ENCODE results near the gene DMGDH.

The DMGDH gene

DNA sequence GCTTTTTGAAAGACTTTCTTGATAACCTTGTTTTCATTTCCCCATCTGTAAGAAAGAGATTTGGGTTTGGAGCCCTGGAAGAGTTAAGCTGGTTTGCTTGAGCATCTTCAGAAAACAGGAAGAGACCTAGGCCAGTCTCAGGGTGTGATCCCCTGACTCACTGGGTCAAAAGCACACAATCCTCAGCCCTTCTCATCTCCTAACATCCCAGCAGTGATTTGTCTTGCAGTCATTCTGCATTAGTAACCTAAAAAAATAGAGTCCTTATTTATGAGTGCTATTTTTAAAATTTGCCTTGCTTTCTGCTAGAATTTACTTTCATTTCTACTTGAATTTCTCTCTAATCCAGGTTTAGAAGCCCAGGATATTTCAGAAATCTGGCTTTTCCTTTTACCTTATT is 68.0 kb downstream of the DMGDH start:
- H3K27ac ChIP-seq (ENCODE audit: low read length), result no peak overlapping the region
- H3K9me3 ChIP-seq (ENCODE audit: insufficient read depth, low read length, severe bottlenecking), result no peaks in the 10 kb centered on the region
- H3K4me3 ChIP-seq (ENCODE audit: low read depth in 1 of 2, low read length in 2 of 2), result no peak overlapping the region
- no peak overlapping the region for H3K9ac ChIP-seq (ENCODE audit: low read depth, low read length)
- H4K20me1 ChIP-seq (ENCODE audit: insufficient read depth, low read length), result no peaks in the 10 kb centered on the region
- H3K36me3 ChIP-seq (ENCODE audit: insufficient read depth, low read length), result no peaks in the 10 kb centered on the region
- TF ChIP-seq, protein P1, sequence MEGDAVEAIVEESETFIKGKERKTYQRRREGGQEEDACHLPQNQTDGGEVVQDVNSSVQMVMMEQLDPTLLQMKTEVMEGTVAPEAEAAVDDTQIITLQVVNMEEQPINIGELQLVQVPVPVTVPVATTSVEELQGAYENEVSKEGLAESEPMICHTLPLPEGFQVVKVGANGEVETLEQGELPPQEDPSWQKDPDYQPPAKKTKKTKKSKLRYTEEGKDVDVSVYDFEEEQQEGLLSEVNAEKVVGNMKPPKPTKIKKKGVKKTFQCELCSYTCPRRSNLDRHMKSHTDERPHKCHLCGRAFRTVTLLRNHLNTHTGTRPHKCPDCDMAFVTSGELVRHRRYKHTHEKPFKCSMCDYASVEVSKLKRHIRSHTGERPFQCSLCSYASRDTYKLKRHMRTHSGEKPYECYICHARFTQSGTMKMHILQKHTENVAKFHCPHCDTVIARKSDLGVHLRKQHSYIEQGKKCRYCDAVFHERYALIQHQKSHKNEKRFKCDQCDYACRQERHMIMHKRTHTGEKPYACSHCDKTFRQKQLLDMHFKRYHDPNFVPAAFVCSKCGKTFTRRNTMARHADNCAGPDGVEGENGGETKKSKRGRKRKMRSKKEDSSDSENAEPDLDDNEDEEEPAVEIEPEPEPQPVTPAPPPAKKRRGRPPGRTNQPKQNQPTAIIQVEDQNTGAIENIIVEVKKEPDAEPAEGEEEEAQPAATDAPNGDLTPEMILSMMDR (IDR thresholded peaks at IDR 0.05; ENCODE audit: borderline replicate concordance, extremely low read depth, low read length, poor library complexity, severe bottlenecking), result no peak
- no peak for TF ChIP-seq EZH2 (IDR thresholded peaks at IDR 0.05; ENCODE audit: borderline replicate concordance, low read depth, low read length, severe bottlenecking)
- H3K27me3 ChIP-seq (ENCODE audit: insufficient read depth, low read length, poor library complexity), result no peaks in the 10 kb centered on the region
- ATAC-seq (ENCODE audit: insufficient read depth, low read depth) (no peak), DNase-seq (no peak)
- H3K79me2 ChIP-seq (ENCODE audit: insufficient read depth, low read length), result no peaks in the 10 kb centered on the region
- H3K4me1 ChIP-seq (ENCODE audit: insufficient read depth, low read length), result no peaks in the 10 kb centered on the region
- no peak overlapping the region for H3K4me2 ChIP-seq (ENCODE audit: insufficient read depth, low read length)
- no peak overlapping the region for H2AFZ ChIP-seq (ENCODE audit: low read depth, low read length)

DNA sequence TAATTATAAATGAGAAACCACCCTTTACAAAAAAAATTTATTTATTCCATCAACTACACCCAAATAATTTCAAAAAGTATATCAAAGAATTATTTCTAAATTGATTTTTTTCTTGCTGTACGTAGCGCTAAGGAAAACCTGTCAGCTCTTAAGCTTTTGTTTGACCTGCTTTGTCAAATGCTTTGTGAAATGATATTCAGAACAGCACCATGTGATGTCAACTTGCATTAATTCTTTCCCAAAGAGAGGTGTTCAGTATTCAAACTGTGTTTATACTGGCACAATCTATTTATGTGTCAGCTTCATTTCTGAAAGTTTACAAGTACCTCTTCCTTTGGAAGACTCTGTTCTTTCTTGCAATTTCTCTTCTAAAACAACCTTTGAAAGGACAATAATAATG is 72.4 kb downstream of the DMGDH start:
- Histone ChIP-seq H4K20me1 (ENCODE audit: insufficient read depth, low read length) (no peaks in the 10 kb centered on the region), H3K4me1 (ENCODE audit: insufficient read depth, low read length) (peaks cover 9% of the 10 kb centered on the region), H3K4me3 (ENCODE audit: low read depth in 1 of 2, low read length in 2 of 2) (no peak overlapping the region), H2AFZ (ENCODE audit: low read depth, low read length) (no peak overlapping the region), H3K9me3 (ENCODE audit: insufficient read depth, low read length, severe bottlenecking) (no peaks in the 10 kb centered on the region), H3K4me2 (ENCODE audit: insufficient read depth, low read length) (no peak overlapping the region), H3K36me3 (ENCODE audit: insufficient read depth, low read length) (no peaks in the 10 kb centered on the region), H3K27ac (ENCODE audit: low read length) (no peak overlapping the region), H3K27me3 (ENCODE audit: insufficient read depth, low read length, poor library complexity) (no peaks in the 10 kb centered on the region), H3K9ac (ENCODE audit: low read depth, low read length) (no peak overlapping the region), H3K79me2 (ENCODE audit: insufficient read depth, low read length) (no peaks in the 10 kb centered on the region)
- ATAC-seq (ENCODE audit: insufficient read depth, low read depth), result no peak
- TF ChIP-seq EZH2 (IDR thresholded peaks at IDR 0.05; ENCODE audit: borderline replicate concordance, low read depth, low read length, severe bottlenecking), result no peak
- TF ChIP-seq, protein P1 (IDR thresholded peaks at IDR 0.05; ENCODE audit: borderline replicate concordance, extremely low read depth, low read length, poor library complexity, severe bottlenecking), result no peak
- DNase-seq, result no peak

DNA sequence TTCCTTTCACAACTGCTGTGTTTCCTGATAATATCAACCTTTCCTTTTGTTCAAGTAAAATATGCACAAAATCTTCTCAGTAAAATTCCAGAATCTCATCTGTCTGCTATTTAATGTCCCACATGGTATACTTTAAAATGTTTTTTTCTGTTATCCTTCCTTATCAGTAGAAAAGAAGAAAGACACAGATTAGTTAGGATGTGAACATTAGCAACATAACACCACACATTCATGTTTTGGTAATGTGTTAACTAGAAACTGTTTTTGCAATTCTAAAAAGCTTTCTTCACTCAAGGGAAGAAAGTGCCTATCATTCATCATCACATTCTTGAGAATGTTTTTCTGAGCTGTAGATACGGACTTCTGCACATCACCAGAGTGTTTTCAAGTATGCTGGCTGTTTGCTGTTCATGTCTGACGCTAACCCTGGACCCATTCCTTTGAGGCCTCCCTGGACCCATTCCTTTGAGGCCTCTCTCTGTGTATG is 73.9 kb downstream of the DMGDH start:
- Histone ChIP-seq H4K20me1 (ENCODE audit: insufficient read depth, low read length) (no peaks in the 10 kb centered on the region), H3K27ac (ENCODE audit: low read length) (no peak overlapping the region), H3K27me3 (ENCODE audit: insufficient read depth, low read length, poor library complexity) (no peaks in the 10 kb centered on the region), H2AFZ (ENCODE audit: low read depth, low read length) (no peak overlapping the region), H3K79me2 (ENCODE audit: insufficient read depth, low read length) (no peaks in the 10 kb centered on the region), H3K4me1 (ENCODE audit: insufficient read depth, low read length) (peaks cover 9% of the 10 kb centered on the region), H3K9ac (ENCODE audit: low read depth, low read length) (no peak overlapping the region), H3K9me3 (ENCODE audit: insufficient read depth, low read length, severe bottlenecking) (no peaks in the 10 kb centered on the region), H3K4me3 (ENCODE audit: low read depth in 1 of 2, low read length in 2 of 2) (no peak overlapping the region), H3K36me3 (ENCODE audit: insufficient read depth, low read length) (no peaks in the 10 kb centered on the region), H3K4me2 (ENCODE audit: insufficient read depth, low read length) (no peak overlapping the region)
- ATAC-seq (ENCODE audit: insufficient read depth, low read depth) (no peak), DNase-seq (no peak)
- no peak for TF ChIP-seq EZH2 (IDR thresholded peaks at IDR 0.05; ENCODE audit: borderline replicate concordance, low read depth, low read length, severe bottlenecking)
- TF ChIP-seq, protein P1 (IDR thresholded peaks at IDR 0.05; ENCODE audit: borderline replicate concordance, extremely low read depth, low read length, poor library complexity, severe bottlenecking), result no peak

DNA sequence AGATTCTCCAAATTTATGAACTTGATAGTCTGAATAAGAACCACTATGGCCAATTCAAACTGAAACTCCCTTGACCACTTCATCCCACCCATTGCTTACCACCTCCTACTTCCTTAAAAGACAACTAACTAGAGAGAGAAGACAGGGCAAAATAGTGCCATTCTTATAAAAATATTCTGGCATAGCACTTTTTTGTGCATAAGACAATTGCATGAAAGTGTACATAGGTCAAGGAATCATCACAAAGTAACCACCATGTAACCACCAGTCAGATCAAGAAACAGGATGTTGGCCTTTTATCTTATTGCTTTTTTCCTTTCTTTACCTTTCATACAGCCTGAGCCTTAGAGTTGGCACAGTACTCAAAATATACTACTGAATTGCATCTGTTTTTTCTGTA is 76.3 kb downstream of the DMGDH start:
- H3K9me3 ChIP-seq (ENCODE audit: insufficient read depth, low read length, severe bottlenecking), result no peaks in the 10 kb centered on the region
- H3K27me3 ChIP-seq (ENCODE audit: insufficient read depth, low read length, poor library complexity), result no peaks in the 10 kb centered on the region
- H4K20me1 ChIP-seq (ENCODE audit: insufficient read depth, low read length), result no peaks in the 10 kb centered on the region
- peaks cover 9% of the 10 kb centered on the region for H3K4me1 ChIP-seq (ENCODE audit: insufficient read depth, low read length)
- H3K79me2 ChIP-seq (ENCODE audit: insufficient read depth, low read length), result no peaks in the 10 kb centered on the region
- no peak overlapping the region for H3K9ac ChIP-seq (ENCODE audit: low read depth, low read length)
- TF ChIP-seq, protein P1 (IDR thresholded peaks at IDR 0.05; ENCODE audit: borderline replicate concordance, extremely low read depth, low read length, poor library complexity, severe bottlenecking), result no peak
- no peak for TF ChIP-seq EZH2 (IDR thresholded peaks at IDR 0.05; ENCODE audit: borderline replicate concordance, low read depth, low read length, severe bottlenecking)
- ATAC-seq (ENCODE audit: insufficient read depth, low read depth) (peak; percentile 88), DNase-seq (no peak)
- H3K4me2 ChIP-seq (ENCODE audit: insufficient read depth, low read length), result no peak overlapping the region
- no peak overlapping the region for H3K4me3 ChIP-seq (ENCODE audit: low read depth in 1 of 2, low read length in 2 of 2)
- H3K27ac ChIP-seq (ENCODE audit: low read length), result no peak overlapping the region; the same call in 1 of the 2 replicates
- no peaks in the 10 kb centered on the region for H3K36me3 ChIP-seq (ENCODE audit: insufficient read depth, low read length)
- H2AFZ ChIP-seq (ENCODE audit: low read depth, low read length), result no peak overlapping the region

Data from DND-41 (cell line).